Esophagus squamous epithelium (tissue), 4 donors: Measurements from ENCODE around the gene CTDP1.

Source experiments
- CTCF ChIP-seq, 6 experiments: fragments of 450-650 bp in 4 of 6; fragments of 200-600 bp in 2 of 6; sonication (generic) in 2 of 6; IDR thresholded peaks; one replicate each; pipeline ENCODE4 v1.5.1; 2016 to 2019; ENCODE audit warnings: antibody characterized with exemption in 6 of 6, mild to moderate bottlenecking in 4 of 6, moderate library complexity in 4 of 6
- POLR2A ChIP-seq, 4 donors: fragments of 450-650 bp; IDR thresholded peaks; one replicate each; pipeline ENCODE4 v1.6.1; 2017; ENCODE audit warnings: antibody characterized with exemption in 4 of 4, mild to moderate bottlenecking in 4 of 4, moderate library complexity in 3 of 4

GRCh38 chr18:79664525-79665125 is 15.0 kb upstream of the CTDP1 start:
- TF ChIP-seq CTCF (IDR thresholded peaks at IDR 0.05) (no peak), POLR2A (IDR thresholded peaks at IDR 0.05) (no peak)
